Liver (tissue), 9 donors: ENCODE measurements around the gene ZFYVE28. TPM values are rescaled to one million over a fixed set of nuclear protein-coding genes. Genes with fewer than 3 reads are reported as not detected.

Experiments
- DNase-seq: peaks from one replicate; pipeline ENCODE4 v3.0.0-alpha.2; 2017; ENCODE audit warnings: low spot score
- H3K27ac ChIP-seq, 2 donors: one replicate each; pipeline ENCODE4 v1.7.0; 2013; ENCODE audit warnings: inconsistent platforms in 2 of 2, low read length in 2 of 2, control low read depth in 1 of 2, low read depth in 1 of 2, mild to moderate bottlenecking in 1 of 2
- H3K27me3 ChIP-seq, 4 donors: one replicate each; pipeline versions ENCODE4 v1.6.1 to v1.7.0; 2013; ENCODE audit warnings: low read length in 3 of 4, inconsistent platforms in 1 of 4, mild to moderate bottlenecking in 1 of 4, moderate library complexity in 1 of 4; ENCODE audit not compliant: control insufficient read depth in 4 of 4, insufficient read depth in 4 of 4
- H3K36me3 ChIP-seq, 4 donors: one replicate each; pipeline versions ENCODE4 v1.6.1 to v1.7.0; 2013; ENCODE audit warnings: low read length in 3 of 4, mild to moderate bottlenecking in 3 of 4, low read depth in 1 of 4, moderate library complexity in 1 of 4; ENCODE audit not compliant: control insufficient read depth in 4 of 4, insufficient read depth in 3 of 4
- H3K4me1 ChIP-seq, 4 donors: one replicate each; pipeline versions ENCODE4 v1.6.1 to v1.7.0; 2013; ENCODE audit warnings: low read length in 3 of 4, mild to moderate bottlenecking in 3 of 4, moderate library complexity in 1 of 4; ENCODE audit not compliant: control insufficient read depth in 4 of 4, insufficient read depth in 4 of 4
- H3K4me3 ChIP-seq, 3 donors: one replicate each; pipeline versions ENCODE4 v1.6.1 to v1.7.0; 2013; ENCODE audit warnings: low read length in 3 of 3, control low read depth in 1 of 3, low read depth in 1 of 3, mild to moderate bottlenecking in 1 of 3
- H3K9ac ChIP-seq, 2 donors: one replicate each; pipeline ENCODE4 v1.7.0; 2013; ENCODE audit warnings: low read length in 2 of 2, mild to moderate bottlenecking in 2 of 2, moderate library complexity in 2 of 2, control low read depth in 1 of 2, low read depth in 1 of 2
- H3K9me3 ChIP-seq, 4 donors: one replicate each; pipeline versions ENCODE4 v1.6.1 to v1.7.0; 2013; ENCODE audit warnings: low read length in 3 of 4; ENCODE audit not compliant: control insufficient read depth in 4 of 4
- FOXA2 ChIP-seq: IDR thresholded peaks from 2 replicates; pipeline ENCODE4 v1.6.1; 2016; ENCODE audit warnings: antibody characterized with exemption
- GABPA ChIP-seq, 2 donors: IDR thresholded peaks in 1 of 2; conservative IDR thresholded peaks in 1 of 2; 2 replicates each; pipeline ENCODE4 v1.6.1; 2016; ENCODE audit warnings: antibody characterized with exemption in 2 of 2, mild to moderate bottlenecking in 1 of 2, moderate library complexity in 1 of 2
- HNF4A ChIP-seq, 2 donors: conservative IDR thresholded peaks; 2 replicates each; pipeline ENCODE4 v1.6.1; 2016; ENCODE audit warnings: antibody characterized with exemption in 2 of 2, mild to moderate bottlenecking in 2 of 2
- RAD21 ChIP-seq, 2 donors: IDR thresholded peaks; 2 replicates each; pipeline ENCODE4 v1.6.1; 2016; ENCODE audit warnings: antibody characterized with exemption in 2 of 2, mild to moderate bottlenecking in 2 of 2
- RXRA ChIP-seq, 2 donors: IDR thresholded peaks; 2 replicates each; pipeline ENCODE4 v1.6.1; 2017 to 2018; ENCODE audit warnings: antibody characterized with exemption in 2 of 2, mild to moderate bottlenecking in 1 of 2
- SP1 ChIP-seq: IDR thresholded peaks from 2 replicates; pipeline ENCODE4 v1.6.1; 2018; ENCODE audit warnings: antibody characterized with exemption, mild to moderate bottlenecking
- TAF1 ChIP-seq: conservative IDR thresholded peaks from 2 replicates; pipeline ENCODE4 v1.6.1; 2016; ENCODE audit warnings: antibody characterized with exemption, mild to moderate bottlenecking
- YY1 ChIP-seq: IDR thresholded peaks from 2 replicates; pipeline ENCODE4 v1.6.1; 2016; ENCODE audit warnings: antibody characterized with exemption, mild to moderate bottlenecking
- WGBS: extraction: QIAGEN DNeasy Blood & Tissue Kit; methylation state at CpG from one replicate; pipeline ENCODE4 v1.1.7; 2013; 5-methylcytosine and 5-hydroxymethylcytosine counted together
- polyA plus RNA-seq, 2 donors: library from polyadenylated mRNA; stranded (reverse) in 1 of 2; unstranded in 1 of 2; fragments of 200-250 nt in 1 of 2; fragments of >200 nt in 1 of 2; fragmentation: Nextera tagmentation in 1 of 2; extraction: Ambion mirVana in 1 of 2; gene quantifications; one replicate each; pipeline versions ENCODE4 v1.2.1 to v1.2.3, GENCODE V29; 2013 to 2015
- total RNA-seq, 2 donors: library from RNA; depleted of rRNA; stranded (reverse); fragments of >200 nt; gene quantifications; one replicate each; pipeline ENCODE4 v1.2.3, GENCODE V29; 2014
- TF ChIP-seq, protein P1 (sequence below): IDR thresholded peaks from 2 replicates; pipeline ENCODE4 v1.6.1; 2016; ENCODE audit warnings: antibody characterized with exemption
- TF ChIP-seq, protein P2 (sequence below): IDR thresholded peaks from 2 replicates; pipeline ENCODE4 v1.6.1; 2016; ENCODE audit warnings: antibody characterized with exemption, mild to moderate bottlenecking
- TF ChIP-seq, protein P3 (sequence below): IDR thresholded peaks from 2 replicates; pipeline ENCODE4 v1.6.1; 2016; ENCODE audit warnings: antibody characterized with exemption
- TF ChIP-seq, protein P4 (sequence below): fragments of 150-350 bp; IDR thresholded peaks from 2 replicates; pipeline ENCODE4 v1.5.1; 2017; ENCODE audit warnings: improper control_type of control experiment, low read depth, low read length; ENCODE audit not compliant: missing input control
- donor health status: healthy.
- donor health status: healthy.
- donor health status: healthy.
- donor health status: healthy.
- donor health status: healthy.

The ZFYVE28 gene
- total and polyA plus RNA-seq, 4 donors, result 2.0 to 6.1 (median 2.7) TPM

DNA sequence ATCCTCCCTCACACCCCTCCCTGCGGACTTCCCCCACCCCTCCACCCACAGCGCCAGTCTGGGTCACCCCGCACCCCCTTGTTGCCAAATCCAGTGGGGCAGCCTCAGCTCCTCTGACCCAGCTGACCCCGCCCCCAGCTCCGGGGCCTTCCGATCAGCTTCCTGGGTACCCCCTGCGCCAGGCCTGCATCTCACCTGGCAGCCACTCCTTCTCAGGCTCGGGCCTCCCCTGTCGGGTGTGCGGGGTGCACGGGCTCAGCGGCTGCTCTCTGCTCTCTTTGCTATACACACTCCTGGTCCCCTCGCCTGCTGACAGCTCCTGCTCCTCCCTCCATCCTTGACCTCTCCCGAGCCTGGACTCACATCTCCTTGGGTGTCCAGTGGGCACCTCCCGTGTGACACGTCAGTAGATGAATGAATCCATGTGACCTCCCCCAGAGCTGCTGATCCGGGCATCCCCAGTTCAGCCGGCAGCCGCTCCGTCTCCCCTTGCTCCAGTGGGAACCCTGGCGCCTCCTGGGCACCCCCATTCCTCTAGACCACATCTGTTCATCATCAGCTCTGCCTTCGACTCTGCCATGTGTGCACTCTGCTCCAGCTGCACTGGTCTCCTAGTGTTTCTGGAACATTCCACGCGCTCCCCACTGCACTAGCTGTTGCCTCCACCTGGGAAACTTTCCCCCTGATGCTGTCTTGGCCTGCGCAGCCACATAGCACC, 10.2 kb upstream of the ZFYVE28 start:
- WGBS, result 86% methylated on average over 25 of the region's 25 CpGs
- Histone ChIP-seq H3K9ac (no peak overlapping the region), H3K4me1 (no peaks in the 10 kb centered on the region), H3K4me3 (no peak overlapping the region), H3K9me3 (peaks cover 0 to 4% (median 1%) of the 10 kb centered on the region in 4 donors), H3K36me3 (no peaks in the 10 kb centered on the region), H3K27ac (no peak overlapping the region), H3K27me3 (no peaks in the 10 kb centered on the region)
- DNase-seq, result no peak
- no peak for TF ChIP-seq RAD21 (IDR thresholded peaks at IDR 0.05)
- TF ChIP-seq SP1, result no peak
- TF ChIP-seq HNF4A (conservative IDR thresholded peaks at IDR 0.05), result no peak

DNA sequence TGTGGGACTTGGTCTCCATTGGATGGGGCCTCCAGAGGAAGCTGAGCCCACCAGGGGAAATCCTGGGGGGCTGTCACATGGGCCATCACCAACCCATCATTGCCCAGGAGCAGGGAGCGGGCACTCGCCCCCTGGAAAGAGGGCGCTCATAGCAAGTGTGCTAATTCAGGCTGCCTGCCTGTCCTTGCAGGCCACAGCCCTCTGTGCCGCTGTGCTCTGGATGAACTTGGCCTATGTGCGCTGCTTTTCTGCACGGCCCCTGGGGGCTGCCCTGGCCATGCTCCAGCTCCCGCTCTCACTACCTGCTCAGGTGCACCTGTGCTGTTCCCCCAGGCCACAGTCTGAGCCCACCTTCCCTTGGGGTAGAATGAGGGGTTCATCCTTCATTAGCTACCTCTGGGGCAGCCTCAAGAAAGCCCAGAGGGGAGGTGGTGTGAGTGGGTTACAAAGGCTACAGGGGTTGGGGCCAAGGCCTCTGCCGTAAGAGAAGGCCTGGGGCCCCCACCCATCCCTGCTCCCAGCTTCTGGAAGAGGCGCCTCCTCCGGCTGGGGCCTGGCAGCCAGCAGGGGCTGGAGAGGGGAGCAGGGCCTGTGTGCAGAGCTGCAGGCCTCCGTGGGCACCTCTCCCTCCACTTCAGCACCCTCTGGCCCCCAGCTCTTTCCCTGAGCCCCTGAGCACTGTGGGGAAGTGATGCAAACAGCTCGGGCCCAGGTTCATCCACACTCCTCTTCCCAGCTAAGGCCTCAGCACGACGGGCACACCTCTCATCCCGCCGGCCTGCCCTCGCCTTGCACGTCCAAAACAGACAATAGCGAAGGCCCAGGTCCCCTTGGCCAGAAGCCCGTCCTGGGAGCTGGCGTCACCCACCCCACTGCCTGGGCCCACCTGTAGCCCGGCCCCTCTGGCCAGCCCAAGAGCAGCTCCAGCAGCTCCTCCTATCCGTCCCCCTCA, 9.2 kb upstream of the ZFYVE28 start:
- Histone ChIP-seq H3K27me3 (no peaks in the 10 kb centered on the region), H3K4me1 (no peaks in the 10 kb centered on the region), H3K36me3 (no peaks in the 10 kb centered on the region), H3K4me3 (no peak overlapping the region), H3K9me3 (peaks cover 0 to 4% (median 1%) of the 10 kb centered on the region in 4 donors), H3K27ac (no peak overlapping the region), H3K9ac (no peak overlapping the region)
- WGBS, result 92% methylated on average over 23 of the region's 23 CpGs
- TF ChIP-seq, protein P1, sequence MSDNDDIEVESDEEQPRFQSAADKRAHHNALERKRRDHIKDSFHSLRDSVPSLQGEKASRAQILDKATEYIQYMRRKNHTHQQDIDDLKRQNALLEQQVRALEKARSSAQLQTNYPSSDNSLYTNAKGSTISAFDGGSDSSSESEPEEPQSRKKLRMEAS, result no peak
- TF ChIP-seq RXRA (IDR thresholded peaks at IDR 0.05), result no peak
- TF ChIP-seq, protein P2, sequence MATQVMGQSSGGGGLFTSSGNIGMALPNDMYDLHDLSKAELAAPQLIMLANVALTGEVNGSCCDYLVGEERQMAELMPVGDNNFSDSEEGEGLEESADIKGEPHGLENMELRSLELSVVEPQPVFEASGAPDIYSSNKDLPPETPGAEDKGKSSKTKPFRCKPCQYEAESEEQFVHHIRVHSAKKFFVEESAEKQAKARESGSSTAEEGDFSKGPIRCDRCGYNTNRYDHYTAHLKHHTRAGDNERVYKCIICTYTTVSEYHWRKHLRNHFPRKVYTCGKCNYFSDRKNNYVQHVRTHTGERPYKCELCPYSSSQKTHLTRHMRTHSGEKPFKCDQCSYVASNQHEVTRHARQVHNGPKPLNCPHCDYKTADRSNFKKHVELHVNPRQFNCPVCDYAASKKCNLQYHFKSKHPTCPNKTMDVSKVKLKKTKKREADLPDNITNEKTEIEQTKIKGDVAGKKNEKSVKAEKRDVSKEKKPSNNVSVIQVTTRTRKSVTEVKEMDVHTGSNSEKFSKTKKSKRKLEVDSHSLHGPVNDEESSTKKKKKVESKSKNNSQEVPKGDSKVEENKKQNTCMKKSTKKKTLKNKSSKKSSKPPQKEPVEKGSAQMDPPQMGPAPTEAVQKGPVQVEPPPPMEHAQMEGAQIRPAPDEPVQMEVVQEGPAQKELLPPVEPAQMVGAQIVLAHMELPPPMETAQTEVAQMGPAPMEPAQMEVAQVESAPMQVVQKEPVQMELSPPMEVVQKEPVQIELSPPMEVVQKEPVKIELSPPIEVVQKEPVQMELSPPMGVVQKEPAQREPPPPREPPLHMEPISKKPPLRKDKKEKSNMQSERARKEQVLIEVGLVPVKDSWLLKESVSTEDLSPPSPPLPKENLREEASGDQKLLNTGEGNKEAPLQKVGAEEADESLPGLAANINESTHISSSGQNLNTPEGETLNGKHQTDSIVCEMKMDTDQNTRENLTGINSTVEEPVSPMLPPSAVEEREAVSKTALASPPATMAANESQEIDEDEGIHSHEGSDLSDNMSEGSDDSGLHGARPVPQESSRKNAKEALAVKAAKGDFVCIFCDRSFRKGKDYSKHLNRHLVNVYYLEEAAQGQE, result no peak
- no peak for DNase-seq

DNA sequence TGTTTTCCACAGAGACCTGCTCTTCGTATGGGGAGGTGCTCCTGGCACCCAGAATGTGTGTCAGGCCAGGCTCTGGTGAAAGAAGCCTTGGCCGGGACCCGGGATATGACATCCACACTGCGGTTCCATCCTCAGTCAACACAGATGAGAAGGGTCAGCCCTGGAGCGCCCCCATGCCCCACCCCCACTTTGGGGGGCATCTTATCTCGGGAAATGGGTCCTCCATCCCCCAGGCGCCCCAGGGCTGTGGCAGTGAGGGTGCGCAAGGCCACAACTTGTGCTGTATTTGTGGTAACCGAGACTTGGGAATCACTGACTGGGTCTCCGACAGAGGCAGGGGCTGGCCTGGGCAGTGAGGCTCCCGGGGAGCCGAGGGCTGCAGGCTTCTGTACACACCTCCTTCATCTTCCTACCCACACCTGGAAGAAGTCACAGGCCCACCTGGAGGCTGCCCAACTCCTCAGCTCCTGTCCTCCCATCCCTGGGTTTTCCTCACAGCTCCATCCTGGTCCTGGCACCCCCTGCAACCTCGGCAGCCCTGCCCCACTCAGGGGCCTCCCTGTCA, 8.3 kb upstream of the ZFYVE28 start:
- 87% methylated on average over 13 of the region's 13 CpGs for WGBS
- H3K27me3 ChIP-seq, result no peaks in the 10 kb centered on the region
- no peak overlapping the region for H3K9ac ChIP-seq
- H3K36me3 ChIP-seq, result no peaks in the 10 kb centered on the region
- no peak overlapping the region for H3K4me3 ChIP-seq
- H3K27ac ChIP-seq, result no peak overlapping the region
- no peaks in the 10 kb centered on the region for H3K4me1 ChIP-seq
- DNase-seq, result no peak
- peaks cover 0 to 4% (median 1%) of the 10 kb centered on the region in 4 donors for H3K9me3 ChIP-seq
- TF ChIP-seq TAF1, result no peak
- TF ChIP-seq, protein P1, result no peak
- TF ChIP-seq GABPA (IDR thresholded peaks at IDR 0.05 in 1 of 2, conservative IDR thresholded peaks at IDR 0.05 in 1 of 2), result no peak
- TF ChIP-seq FOXA2, result no peak
- TF ChIP-seq, protein P3, sequence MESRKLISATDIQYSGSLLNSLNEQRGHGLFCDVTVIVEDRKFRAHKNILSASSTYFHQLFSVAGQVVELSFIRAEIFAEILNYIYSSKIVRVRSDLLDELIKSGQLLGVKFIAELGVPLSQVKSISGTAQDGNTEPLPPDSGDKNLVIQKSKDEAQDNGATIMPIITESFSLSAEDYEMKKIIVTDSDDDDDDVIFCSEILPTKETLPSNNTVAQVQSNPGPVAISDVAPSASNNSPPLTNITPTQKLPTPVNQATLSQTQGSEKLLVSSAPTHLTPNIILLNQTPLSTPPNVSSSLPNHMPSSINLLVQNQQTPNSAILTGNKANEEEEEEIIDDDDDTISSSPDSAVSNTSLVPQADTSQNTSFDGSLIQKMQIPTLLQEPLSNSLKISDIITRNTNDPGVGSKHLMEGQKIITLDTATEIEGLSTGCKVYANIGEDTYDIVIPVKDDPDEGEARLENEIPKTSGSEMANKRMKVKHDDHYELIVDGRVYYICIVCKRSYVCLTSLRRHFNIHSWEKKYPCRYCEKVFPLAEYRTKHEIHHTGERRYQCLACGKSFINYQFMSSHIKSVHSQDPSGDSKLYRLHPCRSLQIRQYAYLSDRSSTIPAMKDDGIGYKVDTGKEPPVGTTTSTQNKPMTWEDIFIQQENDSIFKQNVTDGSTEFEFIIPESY, result no peak
- TF ChIP-seq, protein P4, sequence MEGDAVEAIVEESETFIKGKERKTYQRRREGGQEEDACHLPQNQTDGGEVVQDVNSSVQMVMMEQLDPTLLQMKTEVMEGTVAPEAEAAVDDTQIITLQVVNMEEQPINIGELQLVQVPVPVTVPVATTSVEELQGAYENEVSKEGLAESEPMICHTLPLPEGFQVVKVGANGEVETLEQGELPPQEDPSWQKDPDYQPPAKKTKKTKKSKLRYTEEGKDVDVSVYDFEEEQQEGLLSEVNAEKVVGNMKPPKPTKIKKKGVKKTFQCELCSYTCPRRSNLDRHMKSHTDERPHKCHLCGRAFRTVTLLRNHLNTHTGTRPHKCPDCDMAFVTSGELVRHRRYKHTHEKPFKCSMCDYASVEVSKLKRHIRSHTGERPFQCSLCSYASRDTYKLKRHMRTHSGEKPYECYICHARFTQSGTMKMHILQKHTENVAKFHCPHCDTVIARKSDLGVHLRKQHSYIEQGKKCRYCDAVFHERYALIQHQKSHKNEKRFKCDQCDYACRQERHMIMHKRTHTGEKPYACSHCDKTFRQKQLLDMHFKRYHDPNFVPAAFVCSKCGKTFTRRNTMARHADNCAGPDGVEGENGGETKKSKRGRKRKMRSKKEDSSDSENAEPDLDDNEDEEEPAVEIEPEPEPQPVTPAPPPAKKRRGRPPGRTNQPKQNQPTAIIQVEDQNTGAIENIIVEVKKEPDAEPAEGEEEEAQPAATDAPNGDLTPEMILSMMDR, result no peak
- no peak for TF ChIP-seq YY1
